Astrocyte of the spinal cord (primary cell): Measurements from ENCODE around the gene SLC2A2.

Experiments
- DNase-seq: peaks from one replicate; pipeline ENCODE4 v3.0.0; 2011; ENCODE audit warnings: low read depth, low spot score
- H3K4me3 ChIP-seq: 2 replicates; pipeline ENCODE4 v1.5.1; 2011; ENCODE audit warnings: low read depth, mild to moderate bottlenecking, low read length, moderate library complexity
- in situ Hi-C: cut with HindIII; loops from 2 replicates; pipeline ENCODE4 v1.10.0; 2017; ENCODE audit warnings: low sequenced_read_pairs
- TF ChIP-seq, protein P1 (sequence below): IDR thresholded peaks from 2 replicates; pipeline ENCODE4 v1.5.1; 2012; ENCODE audit warnings: low read depth, mild to moderate bottlenecking, low read length, inconsistent platforms

Gene SLC2A2

DNA sequence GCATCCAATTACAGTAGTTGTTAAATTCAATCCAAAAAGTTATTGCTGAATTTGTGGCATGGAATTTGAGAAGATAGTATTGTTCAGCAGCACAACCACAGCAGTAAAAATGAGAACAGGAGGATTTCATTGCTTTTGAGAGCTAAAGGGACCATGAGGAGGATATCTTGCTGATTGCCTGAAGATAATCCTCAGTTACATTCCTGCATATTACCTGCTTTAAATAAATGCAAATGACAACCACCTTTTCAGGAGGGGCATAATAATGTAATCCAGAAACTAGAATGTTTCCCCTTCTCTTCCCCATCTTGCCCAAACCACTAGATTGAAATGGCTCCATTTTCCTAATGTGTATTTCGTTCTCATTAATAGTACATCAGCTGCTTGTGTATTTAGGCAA is 35.2 kb upstream of the SLC2A2 start:
- in situ Hi-C loops = no loop called here

DNA sequence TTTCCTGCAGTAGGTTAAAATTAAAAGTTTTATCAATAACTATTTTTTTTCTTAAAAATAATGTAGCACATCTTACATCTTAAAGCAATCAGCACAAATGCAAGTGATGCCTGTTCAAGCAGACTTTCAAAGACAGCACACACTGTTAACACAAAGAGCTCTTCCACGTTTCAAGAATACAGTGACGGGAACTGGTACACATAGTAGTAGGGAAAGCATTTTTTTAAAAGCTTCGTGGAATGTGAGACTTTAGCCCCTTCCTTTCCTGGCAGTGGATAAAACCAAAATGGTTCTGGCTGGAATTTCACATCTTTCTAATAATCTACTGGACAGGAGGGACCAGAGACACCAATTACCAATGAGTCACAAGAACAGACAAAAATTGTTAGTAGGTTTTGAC is 33.5 kb upstream of the SLC2A2 start:
- TF ChIP-seq, protein P1, sequence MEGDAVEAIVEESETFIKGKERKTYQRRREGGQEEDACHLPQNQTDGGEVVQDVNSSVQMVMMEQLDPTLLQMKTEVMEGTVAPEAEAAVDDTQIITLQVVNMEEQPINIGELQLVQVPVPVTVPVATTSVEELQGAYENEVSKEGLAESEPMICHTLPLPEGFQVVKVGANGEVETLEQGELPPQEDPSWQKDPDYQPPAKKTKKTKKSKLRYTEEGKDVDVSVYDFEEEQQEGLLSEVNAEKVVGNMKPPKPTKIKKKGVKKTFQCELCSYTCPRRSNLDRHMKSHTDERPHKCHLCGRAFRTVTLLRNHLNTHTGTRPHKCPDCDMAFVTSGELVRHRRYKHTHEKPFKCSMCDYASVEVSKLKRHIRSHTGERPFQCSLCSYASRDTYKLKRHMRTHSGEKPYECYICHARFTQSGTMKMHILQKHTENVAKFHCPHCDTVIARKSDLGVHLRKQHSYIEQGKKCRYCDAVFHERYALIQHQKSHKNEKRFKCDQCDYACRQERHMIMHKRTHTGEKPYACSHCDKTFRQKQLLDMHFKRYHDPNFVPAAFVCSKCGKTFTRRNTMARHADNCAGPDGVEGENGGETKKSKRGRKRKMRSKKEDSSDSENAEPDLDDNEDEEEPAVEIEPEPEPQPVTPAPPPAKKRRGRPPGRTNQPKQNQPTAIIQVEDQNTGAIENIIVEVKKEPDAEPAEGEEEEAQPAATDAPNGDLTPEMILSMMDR = no peak
- no peak overlapping the region for H3K4me3 ChIP-seq
- in situ Hi-C loops = no loop called here
- DNase-seq = no peak

More for the DNA sequence above, 35.2 kb upstream of the SLC2A2 start:
- no peak overlapping the region for H3K4me3 ChIP-seq
- no peak for DNase-seq
- TF ChIP-seq, protein P1 = no peak

DNA sequence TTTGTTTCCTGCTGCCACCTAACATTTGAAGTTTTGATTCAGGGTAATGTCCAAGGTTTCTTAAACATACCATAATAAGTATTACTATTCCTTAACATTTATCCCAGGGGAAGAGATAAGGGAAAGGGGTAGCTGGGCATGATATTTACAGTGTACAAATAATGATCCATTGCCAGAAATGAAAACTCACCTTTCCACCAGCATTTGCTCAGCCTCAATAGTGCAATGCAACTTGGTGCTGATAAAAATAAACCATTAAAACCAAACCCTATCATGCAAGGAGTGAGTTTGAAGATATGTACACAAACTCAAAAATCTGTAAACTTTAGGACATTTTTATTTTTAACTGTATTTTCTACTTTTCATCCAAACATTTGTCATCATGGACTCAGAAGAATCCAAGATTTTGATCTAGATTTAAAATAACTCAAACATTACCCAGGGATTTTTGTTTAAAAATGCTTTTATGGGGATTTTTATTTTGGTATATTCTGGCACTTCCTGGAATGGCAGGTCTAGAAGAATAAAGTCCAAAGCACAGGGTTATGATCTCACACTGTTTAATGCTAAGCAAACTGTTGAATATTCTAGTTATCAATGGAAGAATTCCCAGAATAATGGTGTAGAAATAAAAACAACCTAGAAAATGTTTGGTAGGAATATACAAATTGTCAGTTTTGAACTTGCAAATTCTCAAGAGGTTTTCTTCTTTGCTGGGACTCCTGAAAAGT is 32.5 kb upstream of the SLC2A2 start:
- no peak overlapping the region for H3K4me3 ChIP-seq
- TF ChIP-seq, protein P1 = no peak
- DNase-seq = no peak
- in situ Hi-C loops = no loop called here

DNA sequence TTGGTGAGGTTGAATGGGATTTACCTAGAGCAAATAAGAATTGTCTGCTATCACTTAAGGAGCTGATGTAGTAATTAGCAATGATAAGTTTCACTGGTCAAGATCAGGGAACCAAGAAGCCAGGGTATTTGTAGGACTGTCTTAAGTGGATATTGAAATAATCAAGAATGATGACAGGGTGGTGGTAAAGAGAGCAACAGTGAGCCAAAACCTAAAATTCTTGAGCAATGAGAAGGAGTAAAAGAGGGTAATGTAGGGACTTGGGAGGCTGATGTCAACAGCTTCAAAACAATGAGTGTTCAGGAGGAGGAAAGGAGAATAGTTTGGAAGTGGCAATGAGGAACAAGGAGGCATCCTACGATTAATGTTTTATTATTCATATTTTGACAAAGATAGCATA is 31.5 kb upstream of the SLC2A2 start:
- TF ChIP-seq, protein P1 = no peak
- in situ Hi-C loops = no loop called here
- peak; percentile 45 for DNase-seq
- H3K4me3 ChIP-seq = no peak overlapping the region

DNA sequence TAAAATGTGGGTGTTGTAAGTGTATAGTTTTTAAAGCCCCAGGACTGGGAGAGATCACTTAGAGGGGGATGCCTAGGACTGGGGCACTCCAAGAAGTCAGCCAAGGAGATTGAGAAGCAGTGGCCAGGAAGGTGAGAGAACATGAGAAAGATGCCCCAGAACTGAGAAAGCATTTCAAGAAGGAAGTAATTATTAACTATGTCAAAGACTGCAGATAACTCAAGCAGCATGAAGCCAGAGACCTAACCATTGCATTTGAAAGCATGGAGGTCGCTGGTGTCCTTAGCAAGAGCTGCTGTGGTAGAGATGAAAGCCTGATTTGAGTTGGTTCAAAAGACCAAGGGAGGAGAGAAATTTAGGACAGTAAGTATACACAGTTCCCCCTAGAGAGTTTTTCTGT is 30.6 kb upstream of the SLC2A2 start:
- in situ Hi-C loops = no loop called here
- DNase-seq = no peak
- no peak overlapping the region for H3K4me3 ChIP-seq
- TF ChIP-seq, protein P1 = no peak

DNA sequence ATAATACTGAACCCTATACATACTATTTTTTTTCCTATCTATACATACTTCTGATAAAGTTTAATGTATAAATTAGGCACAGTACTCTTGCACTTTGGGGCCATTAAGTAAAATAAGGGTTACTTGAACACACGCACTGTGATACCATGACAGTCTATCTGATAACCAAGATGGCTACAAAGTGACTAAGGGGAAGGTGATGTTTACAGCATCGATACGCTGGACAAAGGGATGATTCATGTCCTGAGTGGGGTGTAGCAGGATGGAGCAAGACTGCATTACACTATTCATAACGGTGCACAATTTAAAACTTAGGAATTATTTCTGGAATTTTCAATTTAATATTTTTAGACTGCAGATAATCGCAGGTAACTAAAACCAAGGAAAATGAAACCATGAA is 30.0 kb upstream of the SLC2A2 start:
- TF ChIP-seq, protein P1 = no peak
- H3K4me3 ChIP-seq = no peak overlapping the region
- peak; percentile 12 for DNase-seq
- in situ Hi-C loops = no loop called here
